HepG2 (cell line): ENCODE measurements around the gene BCL2L1. TPM values are rescaled to one million over a fixed set of nuclear protein-coding genes. Genes with fewer than 3 reads are reported as not detected.

Source experiments
- CEBPB ChIP-seq: IDR thresholded peaks from 2 replicates; pipeline ENCODE4 v1.6.1; 2011; ENCODE audit warnings: low read depth, low read length, improper control_type of control experiment, borderline replicate concordance
- DMAP1 ChIP-seq: IDR thresholded peaks from 2 replicates; pipeline ENCODE4 v1.6.1; 2016
- ELF1 ChIP-seq: sonication (generic); formaldehyde crosslinking; IDR thresholded peaks from 2 replicates; pipeline ENCODE4 v1.4.0; 2020; ENCODE audit warnings: missing genetic modification reagents
- MTA1 ChIP-seq: sonication (generic); formaldehyde crosslinking; IDR thresholded peaks from 2 replicates; pipeline ENCODE4 v1.4.0; 2020; ENCODE audit warnings: missing genetic modification reagents, mild to moderate bottlenecking, borderline replicate concordance
- NFE2 ChIP-seq: sonication (generic); formaldehyde crosslinking; IDR thresholded peaks from 2 replicates; pipeline ENCODE4 v1.4.0; 2020; ENCODE audit warnings: missing genetic modification reagents
- NFKBIZ ChIP-seq: IDR thresholded peaks from 2 replicates; pipeline ENCODE4 v1.6.1; 2018; ENCODE audit warnings: missing genetic modification reagents, missing compliant biosample characterization
- NFYC ChIP-seq: IDR thresholded peaks from 2 replicates; pipeline ENCODE4 v1.6.1; 2016; ENCODE audit warnings: missing genetic modification reagents, missing compliant biosample characterization
- NR2F1 ChIP-seq, 2 experiments: fragments of 450-650 bp in 1 of 2; formaldehyde crosslinking in 1 of 2; IDR thresholded peaks; 2 replicates each; pipeline versions ENCODE4 v1.5.0 to v1.6.1; 2016 to 2020; ENCODE audit warnings: mild to moderate bottlenecking in 1 of 2, missing compliant biosample characterization in 1 of 2, missing genetic modification reagents in 1 of 2, moderate library complexity in 1 of 2
- SALL1 ChIP-seq: sonication (generic); formaldehyde crosslinking; IDR thresholded peaks from 2 replicates; pipeline ENCODE4 v1.8.0; 2022; ENCODE audit warnings: mild to moderate bottlenecking, missing genetic modification reagents
- SETDB1 ChIP-seq: sonication (generic); formaldehyde crosslinking; IDR thresholded peaks from 2 replicates; pipeline ENCODE4 v1.5.1; 2020; ENCODE audit warnings: missing genetic modification reagents, mild to moderate bottlenecking, borderline replicate concordance
- SRSF1 ChIP-seq: fragments of 200-400 bp; formaldehyde crosslinking; optimal IDR thresholded peaks from 2 replicates; pipeline ENCODE3; 2017; ENCODE audit warnings: mild to moderate bottlenecking, low read depth, low read length, moderate library complexity
- TEAD3 ChIP-seq: optimal IDR thresholded peaks from 2 replicates; pipeline ENCODE3; 2016; ENCODE audit warnings: borderline replicate concordance
- THYN1 ChIP-seq: sonication (generic); formaldehyde crosslinking; IDR thresholded peaks from 2 replicates; pipeline ENCODE4 v1.8.1; 2023; ENCODE audit warnings: low read depth, mild to moderate bottlenecking, moderate library complexity, missing genetic modification reagents, borderline replicate concordance
- TOE1 ChIP-seq: sonication (generic); formaldehyde crosslinking; IDR thresholded peaks from 2 replicates; pipeline ENCODE4 v1.4.0; 2020; ENCODE audit warnings: mild to moderate bottlenecking, missing genetic modification reagents
- ZBTB1 ChIP-seq: sonication (generic); formaldehyde crosslinking; IDR thresholded peaks from 2 replicates; pipeline ENCODE4 v1.4.0; 2020; ENCODE audit warnings: missing genetic modification reagents, borderline replicate concordance
- ZNF350 ChIP-seq: sonication (generic); formaldehyde crosslinking; IDR thresholded peaks from 2 replicates; pipeline ENCODE4 v1.4.0; 2020; ENCODE audit warnings: mild to moderate bottlenecking, low read depth, missing genetic modification reagents, borderline replicate concordance
- ZNF430 ChIP-seq: sonication (generic); formaldehyde crosslinking; IDR thresholded peaks from 2 replicates; pipeline ENCODE4 v1.9.0; 2021; ENCODE audit warnings: mild to moderate bottlenecking, missing genetic modification reagents
- ZNF496 ChIP-seq: sonication (generic); formaldehyde crosslinking; IDR thresholded peaks from 2 replicates; pipeline ENCODE4 v1.8.1; 2023; ENCODE audit warnings: mild to moderate bottlenecking, moderate library complexity, missing genetic modification reagents; ENCODE audit not compliant: insufficient replicate concordance
- ZNF546 ChIP-seq: sonication (generic); formaldehyde crosslinking; conservative IDR thresholded peaks from 2 replicates; pipeline ENCODE4 v1.8.1; 2023; ENCODE audit warnings: mild to moderate bottlenecking, missing genetic modification reagents
- ZNF564 ChIP-seq: sonication (generic); formaldehyde crosslinking; IDR thresholded peaks from 2 replicates; pipeline ENCODE4 v1.8.1; 2023; ENCODE audit warnings: mild to moderate bottlenecking, missing genetic modification reagents
- ZZZ3 ChIP-seq: sonication (generic); formaldehyde crosslinking; IDR thresholded peaks from 2 replicates; pipeline ENCODE4 v1.4.0; 2020; ENCODE audit warnings: missing genetic modification reagents, mild to moderate bottlenecking, borderline replicate concordance
- polyA plus RNA-seq, 8 experiments: library from polyadenylated mRNA; depleted of rRNA in 3 of 8; stranded (reverse) in 7 of 8; unstranded in 1 of 8; fragments of >200 nt; fragmentation: Illumina TruSeq in 4 of 8; extraction: Trizol in 4 of 8; gene quantifications; 2 replicates each; pipeline versions ENCODE4 v1.2.1 to v1.2.3, GENCODE V29; 2011 to 2016; ENCODE audit warnings: low read depth in 4 of 8, missing spikeins in 1 of 8, mixed read lengths in 1 of 8; ENCODE audit not compliant: insufficient read depth in 1 of 8
- total RNA-seq, 5 experiments: library from RNA; depleted of rRNA; stranded (reverse); fragments of >200 nt; fragmentation: Illumina TruSeq; extraction: Trizol; gene quantifications; 2 replicates each; pipeline ENCODE4 v1.2.3, GENCODE V29; 2016; ENCODE audit warnings: low read depth in 1 of 5
- TF ChIP-seq, protein P1 (sequence below): sonication (generic); formaldehyde crosslinking; IDR thresholded peaks from 2 replicates; pipeline ENCODE4 v1.4.0; 2020; ENCODE audit warnings: missing genetic modification reagents, mild to moderate bottlenecking, borderline replicate concordance
- TF ChIP-seq, protein P2 (sequence below): sonication (generic); formaldehyde crosslinking; IDR thresholded peaks from 2 replicates; pipeline ENCODE4 v1.4.0; 2020; ENCODE audit warnings: mild to moderate bottlenecking, missing genetic modification reagents
- TF ChIP-seq, protein P3 (sequence below): sonication (generic); formaldehyde crosslinking; IDR thresholded peaks from 2 replicates; pipeline ENCODE4 v1.4.0; 2020; ENCODE audit warnings: missing genetic modification reagents, low read depth, mild to moderate bottlenecking, borderline replicate concordance
- TF ChIP-seq, protein P4 (sequence below): sonication (generic); formaldehyde crosslinking; conservative IDR thresholded peaks from 2 replicates; pipeline ENCODE4 v1.8.0; 2022; ENCODE audit warnings: low read depth, missing genetic modification reagents

The BCL2L1 gene
- total and polyA plus RNA-seq, 2 of the 13 experiments (the other 11 are each of a cell fraction or from before 2014, with no cell fraction given): 164 to 258 TPM

DNA sequence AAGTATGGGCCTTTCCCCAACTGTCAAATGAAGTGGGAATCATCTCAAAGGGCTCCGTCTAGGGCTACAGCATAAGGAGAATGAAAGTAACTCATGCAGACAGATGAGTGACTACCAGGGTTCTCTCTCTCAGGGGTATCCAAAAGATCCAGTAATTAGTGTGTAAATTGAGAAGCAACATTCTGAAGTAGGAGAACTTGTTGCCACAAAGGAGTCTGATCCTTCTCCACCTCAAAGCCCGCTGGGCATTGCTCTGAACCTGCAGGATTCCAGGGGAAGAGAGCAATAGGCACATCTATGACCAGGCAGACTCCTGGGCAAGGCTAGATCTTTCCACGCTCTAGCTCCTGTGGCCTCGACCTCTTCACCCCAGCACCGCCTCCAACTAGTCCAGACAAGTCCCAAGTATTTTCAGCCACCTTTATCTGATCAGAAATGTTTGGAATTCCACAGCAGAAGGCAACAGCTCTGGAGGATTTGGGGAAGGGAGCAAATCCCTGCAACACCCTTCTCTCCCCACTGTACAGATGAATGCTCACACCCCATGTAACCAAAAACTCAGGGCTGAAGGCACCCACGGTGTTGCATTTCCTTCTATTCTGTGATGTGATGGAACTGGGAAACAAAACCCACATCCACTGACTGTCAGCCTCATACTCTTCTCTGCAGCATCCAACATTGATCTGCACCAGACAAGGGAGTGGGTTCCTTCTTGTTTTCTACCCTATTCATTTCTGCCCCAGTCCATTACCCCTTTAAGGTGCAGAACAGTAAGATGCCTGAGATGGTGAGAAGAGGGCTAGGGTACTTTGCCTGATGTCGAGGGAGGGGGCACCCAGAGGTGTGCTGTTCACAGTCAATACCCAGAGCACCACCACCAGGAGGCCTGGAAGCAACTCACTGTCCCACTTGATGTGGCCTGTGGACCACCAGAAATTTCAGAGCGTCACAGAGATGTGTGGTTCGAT is 44.0 kb downstream of the BCL2L1 start (continued):
- TF ChIP-seq NR2F1 (CRISPR knock-in tag; IDR thresholded peaks at IDR 0.05): peak; percentile 84 to 85; a peak in 3 of 4 replicates
- no peak for TF ChIP-seq THYN1
- TF ChIP-seq TEAD3 (CRISPR knock-in tag): peak; percentile 95
- TF ChIP-seq, protein P1, sequence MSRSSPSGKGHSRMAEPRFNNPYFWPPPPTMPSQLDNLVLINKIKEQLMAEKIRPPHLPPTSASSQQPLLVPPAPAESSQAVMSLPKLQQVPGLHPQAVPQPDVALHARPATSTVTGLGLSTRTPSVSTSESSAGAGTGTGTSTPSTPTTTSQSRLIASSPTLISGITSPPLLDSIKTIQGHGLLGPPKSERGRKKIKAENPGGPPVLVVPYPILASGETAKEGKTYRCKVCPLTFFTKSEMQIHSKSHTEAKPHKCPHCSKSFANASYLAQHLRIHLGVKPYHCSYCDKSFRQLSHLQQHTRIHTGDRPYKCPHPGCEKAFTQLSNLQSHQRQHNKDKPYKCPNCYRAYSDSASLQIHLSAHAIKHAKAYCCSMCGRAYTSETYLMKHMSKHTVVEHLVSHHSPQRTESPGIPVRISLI (CRISPR knock-in tag): peak; percentile 11; the same call in 1 of the 2 replicates
- TF ChIP-seq SRSF1: no peak
- TF ChIP-seq NFKBIZ (CRISPR knock-in tag): peak; percentile 15; the same call in 1 of the 2 replicates
- TF ChIP-seq MTA1 (CRISPR knock-in tag): peak; percentile 44; the same call in 1 of the 2 replicates
- no peak for TF ChIP-seq SETDB1 (CRISPR knock-in tag)
- no peak for TF ChIP-seq NFE2 (CRISPR knock-in tag)
- TF ChIP-seq ELF1: no peak
- TF ChIP-seq SALL1: peak; percentile 73
- TF ChIP-seq ZNF546 (CRISPR knock-in tag): no peak
- TF ChIP-seq ZNF564 (CRISPR knock-in tag): no peak
- TF ChIP-seq, protein P2, sequence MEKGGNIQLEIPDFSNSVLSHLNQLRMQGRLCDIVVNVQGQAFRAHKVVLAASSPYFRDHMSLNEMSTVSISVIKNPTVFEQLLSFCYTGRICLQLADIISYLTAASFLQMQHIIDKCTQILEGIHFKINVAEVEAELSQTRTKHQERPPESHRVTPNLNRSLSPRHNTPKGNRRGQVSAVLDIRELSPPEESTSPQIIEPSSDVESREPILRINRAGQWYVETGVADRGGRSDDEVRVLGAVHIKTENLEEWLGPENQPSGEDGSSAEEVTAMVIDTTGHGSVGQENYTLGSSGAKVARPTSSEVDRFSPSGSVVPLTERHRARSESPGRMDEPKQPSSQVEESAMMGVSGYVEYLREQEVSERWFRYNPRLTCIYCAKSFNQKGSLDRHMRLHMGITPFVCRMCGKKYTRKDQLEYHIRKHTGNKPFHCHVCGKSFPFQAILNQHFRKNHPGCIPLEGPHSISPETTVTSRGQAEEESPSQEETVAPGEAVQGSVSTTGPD: no peak
- no peak for TF ChIP-seq ZNF430 (CRISPR knock-in tag)
- no peak for TF ChIP-seq ZBTB1 (CRISPR knock-in tag)
- TF ChIP-seq, protein P3, sequence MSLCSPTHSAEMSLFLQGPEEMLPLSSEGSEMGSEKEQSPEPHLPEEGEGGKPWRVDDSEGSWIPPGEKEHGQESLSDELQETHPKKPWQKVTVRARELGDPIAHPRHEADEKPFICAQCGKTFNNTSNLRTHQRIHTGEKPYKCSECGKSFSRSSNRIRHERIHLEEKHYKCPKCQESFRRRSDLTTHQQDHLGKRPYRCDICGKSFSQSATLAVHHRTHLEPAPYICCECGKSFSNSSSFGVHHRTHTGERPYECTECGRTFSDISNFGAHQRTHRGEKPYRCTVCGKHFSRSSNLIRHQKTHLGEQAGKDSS (CRISPR knock-in tag): 0 out of 2 replicates have a peak, but pooled peaks have one; percentile 21
- TF ChIP-seq ZNF496 (CRISPR knock-in tag): no peak
- no peak for TF ChIP-seq TOE1 (CRISPR knock-in tag)
- no peak for TF ChIP-seq CEBPB
- no peak for TF ChIP-seq ZNF350
- TF ChIP-seq NFYC: no peak
- TF ChIP-seq, protein P4, sequence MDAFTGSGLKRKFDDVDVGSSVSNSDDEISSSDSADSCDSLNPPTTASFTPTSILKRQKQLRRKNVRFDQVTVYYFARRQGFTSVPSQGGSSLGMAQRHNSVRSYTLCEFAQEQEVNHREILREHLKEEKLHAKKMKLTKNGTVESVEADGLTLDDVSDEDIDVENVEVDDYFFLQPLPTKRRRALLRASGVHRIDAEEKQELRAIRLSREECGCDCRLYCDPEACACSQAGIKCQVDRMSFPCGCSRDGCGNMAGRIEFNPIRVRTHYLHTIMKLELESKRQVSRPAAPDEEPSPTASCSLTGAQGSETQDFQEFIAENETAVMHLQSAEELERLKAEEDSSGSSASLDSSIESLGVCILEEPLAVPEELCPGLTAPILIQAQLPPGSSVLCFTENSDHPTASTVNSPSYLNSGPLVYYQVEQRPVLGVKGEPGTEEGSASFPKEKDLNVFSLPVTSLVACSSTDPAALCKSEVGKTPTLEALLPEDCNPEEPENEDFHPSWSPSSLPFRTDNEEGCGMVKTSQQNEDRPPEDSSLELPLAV (CRISPR knock-in tag): no peak
- peak; percentile 58; the same call in 1 of the 2 replicates for TF ChIP-seq DMAP1 (CRISPR knock-in tag)
- TF ChIP-seq ZZZ3: no peak
